Ovary (tissue), 9 donors: ENCODE measurements around the gene DMRTB1. TPM values are rescaled to one million over a fixed set of nuclear protein-coding genes. Genes with fewer than 3 reads are reported as not detected.

ENCODE experiments used
- DNase-seq, 5 donors: peaks; one replicate each; pipeline ENCODE4 v3.0.0-alpha.2; 2019 to 2020
- H3K27ac ChIP-seq, 2 donors: fragments of 200-600 bp; one replicate each; pipeline versions ENCODE4 v1.5.1 to v1.8.0; 2019 to 2022
- H3K27me3 ChIP-seq: fragments of 200-600 bp; one replicate; pipeline ENCODE4 v1.8.0; 2022
- H3K36me3 ChIP-seq: fragments of 200-600 bp; sonication (generic); one replicate; pipeline ENCODE4 v1.5.1; 2019
- H3K4me1 ChIP-seq: one replicate; pipeline ENCODE4 v1.8.1; 2013; ENCODE audit warnings: mild to moderate bottlenecking, moderate library complexity; ENCODE audit not compliant: insufficient read depth
- H3K4me3 ChIP-seq: fragments of 200-600 bp; sonication (generic); one replicate; pipeline ENCODE4 v1.5.1; 2017
- H3K9me3 ChIP-seq, 2 donors: fragments of 200-600 bp in 1 of 2; sonication (generic) in 1 of 2; one replicate each; pipeline versions ENCODE4 v1.5.1 to v1.8.1; 2013 to 2019; ENCODE audit warnings: mild to moderate bottlenecking in 1 of 2, moderate library complexity in 1 of 2
- EP300 ChIP-seq: sonication (generic); formaldehyde crosslinking; IDR thresholded peaks from one replicate; pipeline ENCODE4 v1.6.1; 2017; ENCODE audit warnings: antibody characterized with exemption
- POLR2A ChIP-seq: fragments of 450-650 bp; IDR thresholded peaks from one replicate; pipeline ENCODE4 v1.6.1; 2017; ENCODE audit warnings: antibody characterized with exemption, mild to moderate bottlenecking, moderate library complexity
- WGBS, 3 donors: extraction: QIAGEN DNeasy Blood & Tissue Kit in 1 of 3; methylation state at CpG; one replicate each; pipeline versions ENCODE4 v1.1.5 to v1.1.7; 2013 to 2017; 5-methylcytosine and 5-hydroxymethylcytosine counted together
- intact Hi-C, 4 donors: fragments of 100-400 bp; cut with DNase I; formaldehyde crosslinking; loops; one replicate each; pipeline versions ENCODE4 v1.11.0 to v1.15.1; 2022 to 2023
- polyA plus RNA-seq, 2 donors: library from polyadenylated mRNA; stranded (reverse); fragments of 200-250 nt in 1 of 2; fragments of 350-450 nt in 1 of 2; fragmentation: Illumina TruSeq in 1 of 2; extraction: RNeasy Lipid Tissue Mini Kit (QIAGEN cat#74804) in 1 of 2; gene quantifications; one replicate each; pipeline ENCODE4 v1.2.3, GENCODE V29; 2013 to 2014
- total RNA-seq, 7 donors: library from RNA; depleted of rRNA in 2 of 7; stranded (reverse); fragments of >200 nt in 2 of 7; fragmentation: NEBNext Ultra II Directional in 3 of 7; extraction: Animal tissue kit (Norgen Biotek cat#: 25700) in 3 of 7; gene quantifications; one replicate each; pipeline versions ENCODE4 v1.1.0 to v1.2.4, GENCODE V29; 2016 to 2023
- TF ChIP-seq, protein P1 (sequence below), 3 donors: fragments of 450-650 bp in 2 of 3; fragments of 200-600 bp in 1 of 3; IDR thresholded peaks; one replicate each; pipeline versions ENCODE4 v1.5.1 to v1.8.0; 2016 to 2022; ENCODE audit warnings: antibody characterized with exemption in 3 of 3, mild to moderate bottlenecking in 1 of 3
- donor health status: DM: no; HTN: no; CAD: no; lungs with moderate emphysema.
- donor health status: DM: no; HTN: no; CAD: no.
- donor health status: Bipolar disorder and iron deficiency.
- donor health status: DM: yes; HTN: yes; CAD: no.
- donor health status: DM: no; HTN: no; CAD: no.
- donor health status: DM: yes; HTN: yes; CAD: no.

The DMRTB1 gene
- total and polyA plus RNA-seq, 9 donors, result 0.06 TPM; not detected in 8

DNA sequence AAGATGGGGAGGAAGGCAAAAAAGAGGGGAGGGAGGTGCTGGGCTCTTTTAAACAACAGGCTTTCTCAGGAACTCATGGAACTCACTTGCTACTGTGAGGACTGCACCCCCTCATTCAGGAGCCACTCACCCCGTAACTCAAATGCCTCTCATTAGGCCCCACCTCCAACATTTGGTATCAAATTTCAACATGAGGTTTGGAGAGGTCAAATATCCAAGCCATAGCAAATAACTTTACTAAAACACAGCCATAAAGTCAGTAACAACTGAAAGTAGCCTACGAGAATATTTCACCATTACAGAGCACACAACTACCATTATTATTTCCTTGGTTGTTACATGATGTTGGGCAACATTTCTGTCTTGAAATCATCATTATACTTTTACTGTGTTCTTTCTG lies 13.1 kb upstream of the DMRTB1 start:
- TF ChIP-seq EP300, result no peak
- TF ChIP-seq, protein P1, sequence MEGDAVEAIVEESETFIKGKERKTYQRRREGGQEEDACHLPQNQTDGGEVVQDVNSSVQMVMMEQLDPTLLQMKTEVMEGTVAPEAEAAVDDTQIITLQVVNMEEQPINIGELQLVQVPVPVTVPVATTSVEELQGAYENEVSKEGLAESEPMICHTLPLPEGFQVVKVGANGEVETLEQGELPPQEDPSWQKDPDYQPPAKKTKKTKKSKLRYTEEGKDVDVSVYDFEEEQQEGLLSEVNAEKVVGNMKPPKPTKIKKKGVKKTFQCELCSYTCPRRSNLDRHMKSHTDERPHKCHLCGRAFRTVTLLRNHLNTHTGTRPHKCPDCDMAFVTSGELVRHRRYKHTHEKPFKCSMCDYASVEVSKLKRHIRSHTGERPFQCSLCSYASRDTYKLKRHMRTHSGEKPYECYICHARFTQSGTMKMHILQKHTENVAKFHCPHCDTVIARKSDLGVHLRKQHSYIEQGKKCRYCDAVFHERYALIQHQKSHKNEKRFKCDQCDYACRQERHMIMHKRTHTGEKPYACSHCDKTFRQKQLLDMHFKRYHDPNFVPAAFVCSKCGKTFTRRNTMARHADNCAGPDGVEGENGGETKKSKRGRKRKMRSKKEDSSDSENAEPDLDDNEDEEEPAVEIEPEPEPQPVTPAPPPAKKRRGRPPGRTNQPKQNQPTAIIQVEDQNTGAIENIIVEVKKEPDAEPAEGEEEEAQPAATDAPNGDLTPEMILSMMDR (IDR thresholded peaks at IDR 0.05), result no peak
- TF ChIP-seq POLR2A, result no peak
- H3K27me3 ChIP-seq, result no peaks in the 10 kb centered on the region
- intact Hi-C loops, result no loop called here
- H3K9me3 ChIP-seq, result no peaks in the 10 kb centered on the region
- H3K4me1 ChIP-seq, result no peaks in the 10 kb centered on the region
- H3K27ac ChIP-seq, result no peak overlapping the region
- H3K4me3 ChIP-seq, result no peak overlapping the region
- 40 to 43% (median 41%) methylated on average over 2 of the region's 2 CpGs for WGBS, 3 donors
- H3K36me3 ChIP-seq, result no peaks in the 10 kb centered on the region
- DNase-seq, result no peak

- TF ChIP-seq POLR2A (no peak), EP300 (no peak)
- TF ChIP-seq, protein P1 (IDR thresholded peaks at IDR 0.05), result no peak
- Histone ChIP-seq H3K4me3 (no peak overlapping the region), H3K27ac (no peak overlapping the region), H3K36me3 (no peaks in the 10 kb centered on the region), H3K4me1 (no peaks in the 10 kb centered on the region), H3K27me3 (no peaks in the 10 kb centered on the region), H3K9me3 (no peaks in the 10 kb centered on the region)
- intact Hi-C loops, result no loop called here
- no peak for DNase-seq
- WGBS, 3 donors, result 85 to 91% (median 88%) methylated on average over 4 of the region's 4 CpGs
Observed at GRCh38 chr1:53447413-53447812, 11.8 kb upstream of the DMRTB1 start.

DNA sequence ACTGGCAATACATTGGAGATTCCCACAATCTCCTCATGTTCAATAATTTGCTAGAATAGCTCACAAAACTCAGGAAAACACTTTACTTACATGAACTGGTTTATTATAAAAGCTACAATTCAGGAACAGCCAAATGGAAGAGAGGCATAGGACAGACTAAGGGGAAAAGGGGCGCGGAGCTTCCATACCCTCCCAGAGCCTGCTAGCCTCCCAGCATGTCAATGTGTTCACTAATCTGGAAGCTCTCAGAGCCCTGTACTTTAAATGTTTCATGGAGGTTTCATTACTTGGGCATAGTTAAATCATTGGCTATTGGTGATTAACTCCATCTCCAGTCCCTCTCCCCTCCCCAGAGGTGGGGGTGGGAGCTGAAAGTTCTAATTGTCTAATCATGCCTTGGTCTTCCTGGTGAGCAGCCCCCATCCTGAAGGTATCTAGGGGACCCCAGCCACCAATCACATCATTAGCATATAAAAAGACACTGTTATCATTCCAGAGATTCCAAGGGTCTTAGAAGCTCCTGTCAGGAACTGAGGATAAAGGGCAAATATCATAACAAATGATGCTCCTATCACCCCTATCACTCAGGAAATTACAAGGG lies 10.9 kb upstream of the DMRTB1 start:
- WGBS, 3 donors, result 74 to 85% (median 83%) methylated on average over 2 of the region's 2 CpGs
- Histone ChIP-seq H3K4me3 (no peak overlapping the region), H3K36me3 (no peaks in the 10 kb centered on the region), H3K4me1 (no peaks in the 10 kb centered on the region), H3K27ac (no peak overlapping the region), H3K27me3 (no peaks in the 10 kb centered on the region), H3K9me3 (no peaks in the 10 kb centered on the region)
- no peak for DNase-seq
- no peak for TF ChIP-seq EP300
- TF ChIP-seq, protein P1 (IDR thresholded peaks at IDR 0.05), result no peak
- TF ChIP-seq POLR2A, result no peak
- intact Hi-C loops, result no loop called here

- TF ChIP-seq, protein P1 (IDR thresholded peaks at IDR 0.05), result no peak
- TF ChIP-seq EP300, result no peak
- no peak for TF ChIP-seq POLR2A
- 24 to 43% (median 34%) methylated on average over 3 of the region's 3 CpGs for WGBS, 3 donors
- no peaks in the 10 kb centered on the region for H3K4me1 ChIP-seq
- DNase-seq, result no peak
- H3K27ac ChIP-seq, result no peak overlapping the region
- H3K9me3 ChIP-seq, result no peaks in the 10 kb centered on the region
- no peaks in the 10 kb centered on the region for H3K36me3 ChIP-seq
- H3K4me3 ChIP-seq, result no peak overlapping the region
- intact Hi-C loops, result no loop called here
- H3K27me3 ChIP-seq, result no peaks in the 10 kb centered on the region
Observed at GRCh38 chr1:53449021-53449420, 10.2 kb upstream of the DMRTB1 start.
